ENCODE data around the gene PIK3C2G. TPM values are rescaled to one million over a fixed set of nuclear protein-coding genes. Genes with fewer than 3 reads are reported as not detected.

Gene PIK3C2G
- total RNA-seq, 1 experiment from 2014 or later: not detected

DNA sequence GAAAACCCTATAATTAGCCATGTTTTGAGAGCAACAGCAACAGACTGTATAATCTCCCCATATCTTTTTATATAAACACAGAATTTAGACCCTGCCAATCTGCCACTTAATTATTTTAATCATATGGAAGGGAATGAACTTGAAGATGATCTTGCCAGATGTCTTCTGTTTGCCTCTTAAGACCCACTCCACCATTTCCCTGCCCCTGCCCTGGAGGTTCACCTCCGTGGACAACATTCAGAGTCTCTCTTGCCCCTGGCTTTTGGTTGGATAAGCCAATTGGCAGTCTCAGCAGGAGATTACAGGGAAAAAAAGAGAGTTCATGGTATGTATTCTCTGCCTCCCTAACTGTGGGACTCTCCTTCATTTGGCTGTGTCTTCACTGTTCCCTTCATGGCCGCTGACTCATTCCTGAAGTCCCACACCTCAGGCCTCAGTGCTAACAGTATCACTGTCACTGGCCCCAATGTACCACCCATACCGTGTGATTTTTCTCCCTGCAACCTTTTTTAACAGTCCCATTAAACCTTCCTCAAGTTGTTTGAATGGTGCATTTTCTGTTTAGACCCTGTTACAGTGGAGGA, 184.8 kb downstream of the PIK3C2G start:
- Histone ChIP-seq H3K4me3 (replicated peaks in 1 of 2; ENCODE audit: low read depth in 1 of 2, low read length in 2 of 2) (no peak overlapping the region), H3K4me2 (ENCODE audit: low read length) (no peak overlapping the region), H2AFZ (ENCODE audit: low read depth, low read length, poor library complexity, severe bottlenecking) (no peak overlapping the region), H3K36me3 (ENCODE audit: control insufficient read depth in 1 of 2, insufficient read depth in 2 of 2, low read length in 2 of 2) (no peaks in the 10 kb centered on the region; a peak in 1 of 4 replicates), H3K9me2 (ENCODE audit: insufficient read depth) (no peaks in the 10 kb centered on the region), H3K27ac (ENCODE audit: low read depth, low read length) (no peak overlapping the region), H3K27me3 (ENCODE audit: insufficient read depth, low read length) (no peaks in the 10 kb centered on the region), H3K4me1 (ENCODE audit: control insufficient read depth in 1 of 2, insufficient read depth in 2 of 2, low read length in 2 of 2) (no peaks in the 10 kb centered on the region), H4K20me1 (ENCODE audit: insufficient read depth) (no peaks in the 10 kb centered on the region), H3K9me3 (ENCODE audit: control insufficient read depth in 1 of 2, insufficient read depth in 1 of 2, low read depth in 1 of 2, low read length in 2 of 2) (no peaks in the 10 kb centered on the region), H3K79me2 (ENCODE audit: insufficient read depth, low read length) (no peaks in the 10 kb centered on the region), H3K9ac (ENCODE audit: low read length) (no peak overlapping the region)
- DNase-seq (ENCODE audit: low read depth, low spot score) (no peak), ATAC-seq (no peak)
- TF ChIP-seq EGR1 (IDR thresholded peaks at IDR 0.05; ENCODE audit: low read depth) (no peak), CEBPB (IDR thresholded peaks at IDR 0.05; ENCODE audit: low read depth) (no peak), FOSL1 (IDR thresholded peaks at IDR 0.05; ENCODE audit: low read depth) (no peak), SRF (IDR thresholded peaks at IDR 0.05; ENCODE audit: low read depth) (no peak), POLR2AphosphoS5 (IDR thresholded peaks at IDR 0.05; ENCODE audit: low read depth, low read length) (no peak), POLR2A (IDR thresholded peaks at IDR 0.05; ENCODE audit: borderline replicate concordance, extremely low read depth, insufficient read depth, insufficient read length) (no peak), TCF7L2 (IDR thresholded peaks at IDR 0.05; ENCODE audit: borderline replicate concordance, extremely low read depth, insufficient read depth, insufficient read length) (no peak), EZH2 (IDR thresholded peaks at IDR 0.05) (no peak), CBX3 (IDR thresholded peaks at IDR 0.05; ENCODE audit: low read depth) (no peak), YY1 (IDR thresholded peaks at IDR 0.05; ENCODE audit: extremely low read depth, insufficient replicate concordance, low read depth, low read length) (no peak), EZH2phosphoT487 (IDR thresholded peaks at IDR 0.05; ENCODE audit: borderline replicate concordance) (no peak), ELF1 (IDR thresholded peaks at IDR 0.05; ENCODE audit: borderline replicate concordance, low read depth) (no peak), RAD21 (IDR thresholded peaks at IDR 0.05; ENCODE audit: low read depth) (no peak), SP1 (IDR thresholded peaks at IDR 0.05; ENCODE audit: low read depth) (no peak), SIN3A (IDR thresholded peaks at IDR 0.05; ENCODE audit: low read depth) (no peak), JUND (IDR thresholded peaks at IDR 0.05) (no peak)
- TF ChIP-seq, protein P1, sequence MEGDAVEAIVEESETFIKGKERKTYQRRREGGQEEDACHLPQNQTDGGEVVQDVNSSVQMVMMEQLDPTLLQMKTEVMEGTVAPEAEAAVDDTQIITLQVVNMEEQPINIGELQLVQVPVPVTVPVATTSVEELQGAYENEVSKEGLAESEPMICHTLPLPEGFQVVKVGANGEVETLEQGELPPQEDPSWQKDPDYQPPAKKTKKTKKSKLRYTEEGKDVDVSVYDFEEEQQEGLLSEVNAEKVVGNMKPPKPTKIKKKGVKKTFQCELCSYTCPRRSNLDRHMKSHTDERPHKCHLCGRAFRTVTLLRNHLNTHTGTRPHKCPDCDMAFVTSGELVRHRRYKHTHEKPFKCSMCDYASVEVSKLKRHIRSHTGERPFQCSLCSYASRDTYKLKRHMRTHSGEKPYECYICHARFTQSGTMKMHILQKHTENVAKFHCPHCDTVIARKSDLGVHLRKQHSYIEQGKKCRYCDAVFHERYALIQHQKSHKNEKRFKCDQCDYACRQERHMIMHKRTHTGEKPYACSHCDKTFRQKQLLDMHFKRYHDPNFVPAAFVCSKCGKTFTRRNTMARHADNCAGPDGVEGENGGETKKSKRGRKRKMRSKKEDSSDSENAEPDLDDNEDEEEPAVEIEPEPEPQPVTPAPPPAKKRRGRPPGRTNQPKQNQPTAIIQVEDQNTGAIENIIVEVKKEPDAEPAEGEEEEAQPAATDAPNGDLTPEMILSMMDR (IDR thresholded peaks at IDR 0.05 in 2 of 3, conservative IDR thresholded peaks at IDR 0.05 in 1 of 3; ENCODE audit: borderline replicate concordance in 1 of 3, insufficient read depth in 1 of 3, low read depth in 2 of 3, low read length in 2 of 3): no peak
- TF ChIP-seq, protein P2, sequence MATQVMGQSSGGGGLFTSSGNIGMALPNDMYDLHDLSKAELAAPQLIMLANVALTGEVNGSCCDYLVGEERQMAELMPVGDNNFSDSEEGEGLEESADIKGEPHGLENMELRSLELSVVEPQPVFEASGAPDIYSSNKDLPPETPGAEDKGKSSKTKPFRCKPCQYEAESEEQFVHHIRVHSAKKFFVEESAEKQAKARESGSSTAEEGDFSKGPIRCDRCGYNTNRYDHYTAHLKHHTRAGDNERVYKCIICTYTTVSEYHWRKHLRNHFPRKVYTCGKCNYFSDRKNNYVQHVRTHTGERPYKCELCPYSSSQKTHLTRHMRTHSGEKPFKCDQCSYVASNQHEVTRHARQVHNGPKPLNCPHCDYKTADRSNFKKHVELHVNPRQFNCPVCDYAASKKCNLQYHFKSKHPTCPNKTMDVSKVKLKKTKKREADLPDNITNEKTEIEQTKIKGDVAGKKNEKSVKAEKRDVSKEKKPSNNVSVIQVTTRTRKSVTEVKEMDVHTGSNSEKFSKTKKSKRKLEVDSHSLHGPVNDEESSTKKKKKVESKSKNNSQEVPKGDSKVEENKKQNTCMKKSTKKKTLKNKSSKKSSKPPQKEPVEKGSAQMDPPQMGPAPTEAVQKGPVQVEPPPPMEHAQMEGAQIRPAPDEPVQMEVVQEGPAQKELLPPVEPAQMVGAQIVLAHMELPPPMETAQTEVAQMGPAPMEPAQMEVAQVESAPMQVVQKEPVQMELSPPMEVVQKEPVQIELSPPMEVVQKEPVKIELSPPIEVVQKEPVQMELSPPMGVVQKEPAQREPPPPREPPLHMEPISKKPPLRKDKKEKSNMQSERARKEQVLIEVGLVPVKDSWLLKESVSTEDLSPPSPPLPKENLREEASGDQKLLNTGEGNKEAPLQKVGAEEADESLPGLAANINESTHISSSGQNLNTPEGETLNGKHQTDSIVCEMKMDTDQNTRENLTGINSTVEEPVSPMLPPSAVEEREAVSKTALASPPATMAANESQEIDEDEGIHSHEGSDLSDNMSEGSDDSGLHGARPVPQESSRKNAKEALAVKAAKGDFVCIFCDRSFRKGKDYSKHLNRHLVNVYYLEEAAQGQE (IDR thresholded peaks at IDR 0.05; ENCODE audit: low read depth): no peak
- TF ChIP-seq, protein P3, sequence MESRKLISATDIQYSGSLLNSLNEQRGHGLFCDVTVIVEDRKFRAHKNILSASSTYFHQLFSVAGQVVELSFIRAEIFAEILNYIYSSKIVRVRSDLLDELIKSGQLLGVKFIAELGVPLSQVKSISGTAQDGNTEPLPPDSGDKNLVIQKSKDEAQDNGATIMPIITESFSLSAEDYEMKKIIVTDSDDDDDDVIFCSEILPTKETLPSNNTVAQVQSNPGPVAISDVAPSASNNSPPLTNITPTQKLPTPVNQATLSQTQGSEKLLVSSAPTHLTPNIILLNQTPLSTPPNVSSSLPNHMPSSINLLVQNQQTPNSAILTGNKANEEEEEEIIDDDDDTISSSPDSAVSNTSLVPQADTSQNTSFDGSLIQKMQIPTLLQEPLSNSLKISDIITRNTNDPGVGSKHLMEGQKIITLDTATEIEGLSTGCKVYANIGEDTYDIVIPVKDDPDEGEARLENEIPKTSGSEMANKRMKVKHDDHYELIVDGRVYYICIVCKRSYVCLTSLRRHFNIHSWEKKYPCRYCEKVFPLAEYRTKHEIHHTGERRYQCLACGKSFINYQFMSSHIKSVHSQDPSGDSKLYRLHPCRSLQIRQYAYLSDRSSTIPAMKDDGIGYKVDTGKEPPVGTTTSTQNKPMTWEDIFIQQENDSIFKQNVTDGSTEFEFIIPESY (IDR thresholded peaks at IDR 0.05; ENCODE audit: extremely low read depth, insufficient replicate concordance, low read length): no peak
- TF ChIP-seq, protein P4, sequence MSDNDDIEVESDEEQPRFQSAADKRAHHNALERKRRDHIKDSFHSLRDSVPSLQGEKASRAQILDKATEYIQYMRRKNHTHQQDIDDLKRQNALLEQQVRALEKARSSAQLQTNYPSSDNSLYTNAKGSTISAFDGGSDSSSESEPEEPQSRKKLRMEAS (IDR thresholded peaks at IDR 0.05): no peak
- RAD21 ChIA-PET (ENCODE audit: low non-redundant PET in 1 of 2, low total read pairs in 2 of 2, uncharacterized antibody in 2 of 2, unreplicated experiment in 2 of 2): no interaction called here
- BruUV-seq (replicated peaks): no TSS peak
- CTCF ChIA-PET: no interaction called here
- POLR2A ChIA-PET: no interaction called here
- intact Hi-C loops (cut with micrococcal nuclease): no loop called here

Data from HCT116 (cell line).